Stomach (tissue), 19 donors: Measurements from ENCODE around the gene CNOT9. TPM values are rescaled to one million over a fixed set of nuclear protein-coding genes. Genes with fewer than 3 reads are reported as not detected.
"Not testable (repeated sequence)": the region's sequence is repeated elsewhere in the genome, so short reads cannot be mapped to it uniquely, and the experiment has no call there.

ENCODE experiments used
- DNase-seq, 2 donors: peaks; one replicate each; pipeline versions ENCODE4 v3.0.0 to v3.0.0-alpha.2; 2013 to 2019
- H3K27ac ChIP-seq, 5 donors: fragments of 200-600 bp in 4 of 5; sonication (generic) in 4 of 5; one replicate each; pipeline ENCODE4 v1.5.1; 2013 to 2019; ENCODE audit warnings: mild to moderate bottlenecking in 1 of 5, moderate library complexity in 1 of 5
- H3K27me3 ChIP-seq, 3 donors: fragments of 200-600 bp; sonication (generic); one replicate each; pipeline ENCODE4 v1.5.1; 2017 to 2019; ENCODE audit warnings: mixed run types in 1 of 3
- H3K36me3 ChIP-seq, 4 donors: fragments of 200-600 bp; sonication (generic); 1 replicate in 3 of 4; 2 replicates in 1 of 4; pipeline ENCODE4 v1.5.1; 2016 to 2019
- H3K4me1 ChIP-seq, 4 donors: fragments of 200-600 bp; sonication (generic); one replicate each; pipeline ENCODE4 v1.5.1; 2016 to 2019
- H3K4me3 ChIP-seq, 4 donors: fragments of 200-600 bp; sonication (generic) in 3 of 4; one replicate each; pipeline ENCODE4 v1.5.1; 2016 to 2019; ENCODE audit warnings: mild to moderate bottlenecking in 1 of 4
- H3K9me3 ChIP-seq, 4 donors: fragments of 200-600 bp; sonication (generic); one replicate each; pipeline ENCODE4 v1.5.1; 2016 to 2019
- CTCF ChIP-seq, 7 experiments: fragments of 450-650 bp in 4 of 7; fragments of 200-600 bp in 3 of 7; sonication (generic) in 3 of 7; IDR thresholded peaks; one replicate each; pipeline ENCODE4 v1.5.1; 2016 to 2019; ENCODE audit warnings: antibody characterized with exemption in 7 of 7, control low read depth in 2 of 7, mild to moderate bottlenecking in 1 of 7
- EP300 ChIP-seq: sonication (generic); formaldehyde crosslinking; IDR thresholded peaks from one replicate; pipeline ENCODE4 v1.6.1; 2017; ENCODE audit warnings: antibody characterized with exemption
- POLR2A ChIP-seq, 4 donors: fragments of 450-650 bp; IDR thresholded peaks; one replicate each; pipeline ENCODE4 v1.6.1; 2016; ENCODE audit warnings: antibody characterized with exemption in 4 of 4, control low read depth in 2 of 4, mild to moderate bottlenecking in 1 of 4, moderate library complexity in 1 of 4
- POLR2AphosphoS5 ChIP-seq, 3 donors: sonication (generic); formaldehyde crosslinking; IDR thresholded peaks; one replicate each; pipeline ENCODE4 v1.6.1; 2016; ENCODE audit warnings: antibody characterized with exemption in 3 of 3
- whole genome bisulfite sequencing, 5 donors: extraction: QIAGEN DNeasy Blood & Tissue Kit in 3 of 5; methylation state at CpG; one replicate each; pipeline versions ENCODE4 v1.1.5 to v1.1.7; 2013 to 2018; 5-methylcytosine and 5-hydroxymethylcytosine counted together
- intact Hi-C: fragments of 100-400 bp; cut with DNase I; formaldehyde crosslinking; loops from one replicate; pipeline ENCODE4 v1.15.1; 2023; ENCODE audit warnings: low total_unique reads
- long read RNA-seq, 10 donors: transcript quantifications; one replicate each; lab custom pipeline, GENCODE V29; 2026
- polyA plus RNA-seq, 3 donors: library from polyadenylated mRNA; stranded (reverse); fragments of 200-250 nt; gene quantifications; one replicate each; pipeline ENCODE4 v1.2.3, GENCODE V29; 2013
- total RNA-seq, 5 donors: library from RNA; depleted of rRNA; stranded (reverse); fragments of >200 nt; gene quantifications; one replicate each; pipeline versions ENCODE4 v1.1.0 to v1.2.3, GENCODE V29; 2014 to 2016
- donor health status: healthy with polysubstance abuse.
- donor health status: Bipolar disorder and iron deficiency.
- donor health status: healthy.

CNOT9 gene
- total RNA-seq (10 to 100 TPM in 4 of 5 donors, 1 to 10 TPM in 1; 5.5 to 64.8 (median 47.8) TPM), polyA plus RNA-seq (10 to 100 TPM; 13.0 to 14.7 (median 14.1) TPM)
- long read RNA-seq, donor 1, full-length matches to known transcripts: 3 of 3 reads
- long read RNA-seq, donor 1, partial matches to known transcripts: 0 of 3 reads
- long read RNA-seq, donor 1, other reads (novel, unspliced or antisense): 0 of 3 reads
- long read RNA-seq, donor 2, full-length matches to known transcripts: 4 of 4 reads
- long read RNA-seq, donor 2, partial matches to known transcripts: 0 of 4 reads
- long read RNA-seq, donor 2, other reads (novel, unspliced or antisense): 0 of 4 reads
- long read RNA-seq, donor 3, full-length matches to known transcripts: 3 of 3 reads
- long read RNA-seq, donor 3, partial matches to known transcripts: 0 of 3 reads
- long read RNA-seq, donor 3, other reads (novel, unspliced or antisense): 0 of 3 reads
- long read RNA-seq, donor 4: 0 reads
- long read RNA-seq, donor 5, full-length matches to known transcripts: 4 of 4 reads
- long read RNA-seq, donor 5, partial matches to known transcripts: 0 of 4 reads
- long read RNA-seq, donor 5, other reads (novel, unspliced or antisense): 0 of 4 reads
- long read RNA-seq, donor 6: 0 reads
- long read RNA-seq, donor 7, full-length matches to known transcripts: 6 of 14 reads
- long read RNA-seq, donor 7, partial matches to known transcripts: 8 of 14 reads
- long read RNA-seq, donor 7, other reads (novel, unspliced or antisense): 0 of 14 reads
- long read RNA-seq, donor 8, full-length matches to known transcripts: 2 of 10 reads
- long read RNA-seq, donor 8, partial matches to known transcripts: 8 of 10 reads
- long read RNA-seq, donor 8, other reads (novel, unspliced or antisense): 0 of 10 reads
- long read RNA-seq, donor 9, full-length matches to known transcripts: 5 of 5 reads
- long read RNA-seq, donor 9, partial matches to known transcripts: 0 of 5 reads
- long read RNA-seq, donor 9, other reads (novel, unspliced or antisense): 0 of 5 reads
- long read RNA-seq, donor 10, full-length matches to known transcripts: 1 of 1 reads
- long read RNA-seq, donor 10, partial matches to known transcripts: 0 of 1 reads
- long read RNA-seq, donor 10, other reads (novel, unspliced or antisense): 0 of 1 reads

DNA sequence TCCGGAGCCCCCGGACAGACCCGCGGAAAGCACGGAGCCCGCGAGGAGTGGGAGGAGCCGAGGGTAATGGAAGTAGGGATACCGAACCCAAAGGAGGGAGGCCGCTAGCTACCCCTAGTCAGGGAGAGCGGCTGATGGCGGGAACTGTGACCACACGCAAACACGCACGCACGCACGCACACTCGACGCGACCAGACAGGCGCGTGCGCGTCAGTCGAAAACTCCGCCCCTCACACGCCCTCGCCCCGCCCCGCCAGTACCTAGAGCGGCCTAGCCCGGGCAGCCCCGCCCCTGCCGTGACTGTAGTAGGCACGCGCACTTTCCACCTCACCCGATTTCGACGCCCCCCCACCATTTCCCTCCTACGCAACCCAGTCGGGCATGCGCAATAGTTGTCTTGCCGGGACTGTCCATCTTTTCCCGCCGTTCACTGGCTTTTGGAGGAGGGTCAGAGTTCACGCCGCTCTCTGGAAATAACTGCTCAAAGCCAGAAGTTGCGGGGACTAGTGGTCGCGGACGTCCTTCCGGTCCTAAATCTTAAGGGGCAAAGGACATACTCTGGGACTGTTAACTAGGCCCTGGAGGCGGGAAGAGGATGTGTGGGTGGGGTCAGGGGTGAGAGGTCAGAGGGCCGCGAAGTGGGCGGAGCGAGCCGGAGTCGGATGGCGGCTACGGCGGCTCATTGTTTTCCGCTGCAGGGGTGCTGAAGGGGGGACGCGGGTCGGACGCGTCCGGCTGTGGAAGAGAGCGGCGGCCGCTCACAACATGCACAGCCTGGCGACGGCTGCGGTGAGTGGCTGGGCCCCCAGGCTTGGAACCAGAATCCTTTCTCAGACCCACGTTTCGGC is at the start of gene CNOT9, which contains the start of gene USP37:
Gene CNOT9, plus strand, starts transcription at position 650 of the 848 bp plus-strand sequence. Its CDS starts 116 bp downstream, at position 766.
Gene USP37, minus strand, starts transcription at position 162 of the 848 bp plus-strand sequence. CDS start 9,698 bp downstream, outside the sequence.
- Histone ChIP-seq H3K36me3 (peaks cover 0 to 19% (median 16%) of the 10 kb centered on the region in 4 donors), H3K27ac (peak within 1 kb of the TSS; percentile 89 to 100 (median 97)), H3K9me3 (no peaks in the 10 kb centered on the region), H3K4me1 (peaks cover 26 to 69% (median 48%) of the 10 kb centered on the region in 4 donors), H3K27me3 (no peaks in the 10 kb centered on the region), H3K4me3 (peak within 1 kb of the TSS; percentile 70 to 86 (median 84))
- DNase-seq: peak; percentile 100
- 0 to 1% (median 0%) methylated on average over 68 to 77 of the region's 77 CpGs for WGBS, 5 donors
- TF ChIP-seq POLR2A (IDR thresholded peaks at IDR 0.05) (peak in 1 of 4 donors; percentile 70), EP300 (peak; percentile 44), POLR2AphosphoS5 (IDR thresholded peaks at IDR 0.05) (peak; percentile 81 to 91 (median 90)), CTCF (IDR thresholded peaks at IDR 0.05) (peak in 2 of 7 experiments; percentile 13 to 14)
- intact Hi-C loops: no loop called here

DNA sequence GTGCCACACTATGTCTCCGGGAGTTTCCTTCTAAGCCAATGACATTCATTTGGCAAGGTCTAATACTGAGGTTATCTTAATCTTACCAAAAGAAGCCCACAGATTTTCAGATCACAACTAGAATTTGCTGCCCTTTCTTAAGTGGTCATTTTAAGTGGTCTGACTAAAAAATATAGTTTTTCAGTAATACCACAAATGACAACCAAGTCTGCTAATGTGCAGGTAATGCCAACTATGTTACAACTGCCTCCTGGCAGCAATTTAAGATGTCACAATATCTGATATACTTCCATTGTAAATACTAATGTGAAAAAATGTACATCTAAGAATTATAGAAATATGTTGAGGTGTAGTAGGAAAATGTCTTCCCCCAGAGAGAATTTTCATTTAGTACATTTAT is 49.8 kb upstream of the CNOT9 start:
- DNase-seq: no peak
- H3K27me3 ChIP-seq: no peaks in the 10 kb centered on the region
- no peak for TF ChIP-seq POLR2AphosphoS5 (IDR thresholded peaks at IDR 0.05)
- TF ChIP-seq POLR2A (IDR thresholded peaks at IDR 0.05): no peak
- no peak overlapping the region for H3K27ac ChIP-seq
- H3K36me3 ChIP-seq: peaks cover 0 to 38% (median 34%) of the 10 kb centered on the region in 4 donors
- no peaks in the 10 kb centered on the region for H3K4me1 ChIP-seq
- H3K9me3 ChIP-seq: no peaks in the 10 kb centered on the region
- H3K4me3 ChIP-seq: no peak overlapping the region
- 85 to 100% (median 93%) methylated on average over 1 of the region's 1 CpG for WGBS, 5 donors
- intact Hi-C loops: no loop called here

- peaks cover 11 to 79% (median 76%) of the 10 kb centered on the region in 4 donors for H3K36me3 ChIP-seq
- intact Hi-C loops: no loop called here
- H3K27me3 ChIP-seq: no peaks in the 10 kb centered on the region
- TF ChIP-seq CTCF (IDR thresholded peaks at IDR 0.05) (no peak), POLR2A (IDR thresholded peaks at IDR 0.05) (no peak), POLR2AphosphoS5 (IDR thresholded peaks at IDR 0.05) (no peak), EP300 (no peak)
- WGBS, 5 donors: 38 to 100% (median 100%) methylated on average over 1 of the region's 1 CpG
- H3K4me3 ChIP-seq: no peak overlapping the region
- no peak for DNase-seq
- H3K27ac ChIP-seq: no peak overlapping the region
- no peaks in the 10 kb centered on the region for H3K9me3 ChIP-seq
- no peaks in the 10 kb centered on the region for H3K4me1 ChIP-seq
These were observed 45.0 kb upstream of the CNOT9 start for GRCh38 chr2:218523651-218524050.

DNA sequence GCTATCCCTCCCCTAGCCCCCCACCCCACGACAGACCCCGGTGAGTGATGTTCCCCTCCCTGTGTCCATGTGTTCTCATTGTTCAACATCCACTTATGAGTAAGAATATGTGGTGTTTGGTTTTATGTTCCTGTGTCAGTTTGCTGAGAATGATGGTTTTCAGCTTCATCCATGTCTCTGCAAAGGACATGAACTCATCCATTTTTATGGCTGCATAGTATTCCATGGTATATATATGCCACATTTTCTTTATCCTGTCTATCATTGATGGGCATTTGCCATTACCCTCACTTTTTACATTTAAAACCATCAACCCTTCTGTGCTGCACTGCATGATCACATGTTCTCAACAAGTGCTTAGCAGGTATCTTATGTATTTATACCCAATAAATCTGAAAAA is 40.2 kb upstream of the CNOT9 start:
- H3K27ac ChIP-seq, H3K9me3 ChIP-seq, DNase-seq, H3K4me3 ChIP-seq, H3K27me3 ChIP-seq, intact Hi-C loops, H3K4me1 ChIP-seq: not testable (repeated sequence)
- 95 to 100% (median 98%) methylated on average over 2 of the region's 2 CpGs for WGBS, 5 donors
- peaks cover 27 to 97% (median 96%) of the 10 kb centered on the region in 4 donors for H3K36me3 ChIP-seq
